ENCODE data around the gene FNIP1.
"Not testable (repeated sequence)": the region's sequence is repeated elsewhere in the genome, so short reads cannot be mapped to it uniquely, and the experiment has no call there.

DNA sequence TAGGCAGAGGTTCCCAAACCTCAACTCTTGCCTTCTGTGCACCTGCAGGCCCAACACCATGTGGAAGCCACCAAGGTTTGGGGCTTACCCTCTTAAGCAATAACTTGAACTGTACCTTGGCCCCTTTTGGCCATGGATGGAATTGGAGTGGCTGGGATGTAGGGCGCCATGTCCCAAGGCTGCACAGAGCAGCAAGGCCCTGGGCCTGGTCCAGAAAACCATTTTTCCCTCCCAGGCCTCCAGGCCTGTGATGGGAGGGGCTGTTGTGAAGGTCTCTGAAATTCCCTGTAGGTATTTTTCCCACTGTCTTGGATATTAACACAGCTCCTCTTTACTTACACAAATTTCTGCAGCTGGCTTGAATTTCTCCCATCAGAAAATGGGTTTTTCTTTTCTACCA is 46.2 kb upstream of the FNIP1 start:
- not testable (repeated sequence) for TF ChIP-seq TAF1 (IDR thresholded peaks at IDR 0.05; ENCODE audit: low read depth, low read length); RFX5 (IDR thresholded peaks at IDR 0.05; ENCODE audit: borderline replicate concordance, low read depth, low read length); SRF (IDR thresholded peaks at IDR 0.05; ENCODE audit: low read depth, low read length); HDAC6 (IDR thresholded peaks at IDR 0.05; ENCODE audit: low read depth, low read length)
